Activated CD8-positive, alpha-beta memory T cell treated with anti-CD3 and anti-CD28 coated beads for 24 hours (primary cell): ENCODE results near the gene RAB15.

ENCODE experiments used
- DNase-seq: peaks from one replicate; pipeline ENCODE4 v3.0.0-alpha.2; 2020

RAB15 gene

GRCh38 chr14:64987438-64987767 lies 15.3 kb upstream of the RAB15 start:
- DNase-seq: no peak

GRCh38 chr14:64986648-64987437 lies 14.7 kb upstream of the RAB15 start, which contains the start of gene FNTB:
FNTB (plus strand) TSS chr14:64986895; CDS start chr14:64986954, 59 bp downstream.
- DNase-seq: peak; percentile 98

- DNase-seq: no peak
These were observed 11.5 kb upstream of the RAB15 start for GRCh38 chr14:64983439-64984310.

GRCh38 chr14:64979336-64980074 lies 7.4 kb upstream of the RAB15 start:
- DNase-seq: no peak

- no peak for DNase-seq
These were observed 2.4 kb upstream of the RAB15 start for GRCh38 chr14:64974563-64974962.

GRCh38 chr14:64973826-64974225 lies 1.7 kb upstream of the RAB15 start:
- DNase-seq: no peak

- DNase-seq: no peak
These were observed 898 bp upstream of the RAB15 start for GRCh38 chr14:64973026-64973442.

GRCh38 chr14:64971491-64971942 lies 619 bp downstream of the RAB15 start:
- peak; percentile 73 for DNase-seq

- peak; percentile 60 for DNase-seq
These were observed 1.2 kb downstream of the RAB15 start for GRCh38 chr14:64970776-64971477.

GRCh38 chr14:64970041-64970440 lies 2.1 kb downstream of the RAB15 start:
- DNase-seq: no peak

- no peak for DNase-seq
These were observed 3.5 kb downstream of the RAB15 start for GRCh38 chr14:64968651-64969050.

GRCh38 chr14:64968167-64968566 lies 4.0 kb downstream of the RAB15 start:
- no peak for DNase-seq

GRCh38 chr14:64966976-64967375 lies 5.2 kb downstream of the RAB15 start:
- no peak for DNase-seq

- no peak for DNase-seq
These were observed 6.7 kb downstream of the RAB15 start for GRCh38 chr14:64965356-64966000.

- DNase-seq: no peak
These were observed 8.5 kb downstream of the RAB15 start for GRCh38 chr14:64963611-64964010.

- DNase-seq: no peak
These were observed 11.3 kb downstream of the RAB15 start for GRCh38 chr14:64960762-64961276.

- DNase-seq: no peak
These were observed 13.4 kb downstream of the RAB15 start for GRCh38 chr14:64958743-64959142.

GRCh38 chr14:64958201-64958600 lies 13.9 kb downstream of the RAB15 start:
- no peak for DNase-seq

GRCh38 chr14:64956697-64957406 lies 15.3 kb downstream of the RAB15 start:
- DNase-seq: no peak

- no peak for DNase-seq
These were observed 16.8 kb downstream of the RAB15 start for GRCh38 chr14:64955297-64955696.
